ENCODE data around the gene HSPA12B. TPM values are rescaled to one million over a fixed set of nuclear protein-coding genes. Genes with fewer than 3 reads are reported as not detected.

Gene HSPA12B
- polyA plus RNA-seq, 1 of the 3 experiments (the other 2 are of a cell fraction): 0.46 TPM

DNA sequence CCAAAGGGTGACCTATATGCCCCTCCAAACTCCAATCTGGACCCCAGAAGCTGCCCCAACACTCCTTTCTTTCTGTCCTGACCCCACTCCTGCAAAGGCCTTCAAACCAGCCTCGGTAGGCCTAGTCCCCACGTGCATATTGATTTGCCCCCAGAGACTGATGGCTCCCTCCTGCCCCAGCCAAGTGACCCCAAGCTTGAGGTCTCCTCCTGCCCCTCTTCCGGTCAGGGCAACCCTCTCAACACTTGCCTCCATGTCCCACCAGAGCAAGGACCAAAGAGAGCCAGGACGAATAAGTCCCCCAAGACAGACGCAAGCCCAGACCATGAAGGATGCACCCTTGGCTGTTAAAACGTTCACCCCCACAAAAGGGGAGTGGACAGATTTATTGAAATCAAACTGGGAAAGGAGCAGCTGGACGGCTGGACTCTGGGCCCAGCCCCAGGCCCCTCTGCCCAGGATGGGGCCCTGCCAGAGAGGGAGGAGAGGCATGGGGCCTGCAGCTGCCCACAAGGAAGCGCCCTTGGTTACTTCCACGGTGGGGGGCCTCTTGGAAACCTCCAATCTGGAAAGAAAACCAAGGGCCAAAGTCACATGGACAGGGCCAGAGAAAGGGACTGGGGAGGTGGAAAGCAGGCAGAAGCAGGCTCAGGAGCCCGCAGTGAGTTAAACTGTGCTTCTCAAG lies 51.2 kb downstream of the HSPA12B start:
- WGBS (ENCODE audit: low lambda C conversion rate): 86% methylated on average over 10 of the region's 10 CpGs
- no peaks in the 10 kb centered on the region for H3K9me3 ChIP-seq
- H3K79me2 ChIP-seq (ENCODE audit: insufficient read depth): peaks cover 40% of the 10 kb centered on the region
- no peak overlapping the region for H2AFZ ChIP-seq (ENCODE audit: low read depth)
- no peak for DNase-seq
- no peak overlapping the region for H3K4me3 ChIP-seq (ENCODE audit: low read depth in 2 of 2, low read length in 1 of 2)
- TF ChIP-seq EZH2phosphoT487 (IDR thresholded peaks at IDR 0.05; ENCODE audit: borderline replicate concordance, low read depth) (no peak), JUND (IDR thresholded peaks at IDR 0.05) (no peak), GABPA (IDR thresholded peaks at IDR 0.05; ENCODE audit: low read depth) (no peak), TEAD4 (IDR thresholded peaks at IDR 0.05; ENCODE audit: borderline replicate concordance, insufficient read depth) (no peak), CHD2 (IDR thresholded peaks at IDR 0.05; ENCODE audit: low read length, partially characterized antibody) (no peak), MEF2A (IDR thresholded peaks at IDR 0.05; ENCODE audit: borderline replicate concordance, low read depth) (no peak), MXI1 (IDR thresholded peaks at IDR 0.05; ENCODE audit: low read depth, low read length) (no peak), SIN3A (IDR thresholded peaks at IDR 0.05; ENCODE audit: borderline replicate concordance, low read depth, low read length) (no peak), EP300 (IDR thresholded peaks at IDR 0.05; ENCODE audit: borderline replicate concordance in 1 of 2, low read depth in 1 of 2, low read length in 1 of 2) (no peak), FOSL2 (IDR thresholded peaks at IDR 0.05; ENCODE audit: borderline replicate concordance, low read depth) (no peak), NFIC (IDR thresholded peaks at IDR 0.05; ENCODE audit: borderline replicate concordance) (no peak), GATA2 (CRISPR knock-in tag; IDR thresholded peaks at IDR 0.05) (no peak), NRF1 (IDR thresholded peaks at IDR 0.05; ENCODE audit: low read depth, low read length) (no peak), ZBTB33 (IDR thresholded peaks at IDR 0.05; ENCODE audit: borderline replicate concordance, low read depth) (no peak), IRF3 (IDR thresholded peaks at IDR 0.05; ENCODE audit: low read depth, low read length) (no peak), ELF1 (IDR thresholded peaks at IDR 0.05) (no peak)
- TF ChIP-seq, protein P1, sequence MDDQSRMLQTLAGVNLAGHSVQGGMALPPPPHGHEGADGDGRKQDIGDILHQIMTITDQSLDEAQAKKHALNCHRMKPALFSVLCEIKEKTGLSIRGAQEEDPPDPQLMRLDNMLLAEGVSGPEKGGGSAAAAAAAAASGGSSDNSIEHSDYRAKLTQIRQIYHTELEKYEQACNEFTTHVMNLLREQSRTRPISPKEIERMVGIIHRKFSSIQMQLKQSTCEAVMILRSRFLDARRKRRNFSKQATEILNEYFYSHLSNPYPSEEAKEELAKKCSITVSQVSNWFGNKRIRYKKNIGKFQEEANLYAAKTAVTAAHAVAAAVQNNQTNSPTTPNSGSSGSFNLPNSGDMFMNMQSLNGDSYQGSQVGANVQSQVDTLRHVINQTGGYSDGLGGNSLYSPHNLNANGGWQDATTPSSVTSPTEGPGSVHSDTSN (IDR thresholded peaks at IDR 0.05): no peak
- TF ChIP-seq, protein P2, sequence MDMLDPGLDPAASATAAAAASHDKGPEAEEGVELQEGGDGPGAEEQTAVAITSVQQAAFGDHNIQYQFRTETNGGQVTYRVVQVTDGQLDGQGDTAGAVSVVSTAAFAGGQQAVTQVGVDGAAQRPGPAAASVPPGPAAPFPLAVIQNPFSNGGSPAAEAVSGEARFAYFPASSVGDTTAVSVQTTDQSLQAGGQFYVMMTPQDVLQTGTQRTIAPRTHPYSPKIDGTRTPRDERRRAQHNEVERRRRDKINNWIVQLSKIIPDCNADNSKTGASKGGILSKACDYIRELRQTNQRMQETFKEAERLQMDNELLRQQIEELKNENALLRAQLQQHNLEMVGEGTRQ (IDR thresholded peaks at IDR 0.05; ENCODE audit: borderline replicate concordance, low read depth, low read length): no peak
- TF ChIP-seq, protein P3, sequence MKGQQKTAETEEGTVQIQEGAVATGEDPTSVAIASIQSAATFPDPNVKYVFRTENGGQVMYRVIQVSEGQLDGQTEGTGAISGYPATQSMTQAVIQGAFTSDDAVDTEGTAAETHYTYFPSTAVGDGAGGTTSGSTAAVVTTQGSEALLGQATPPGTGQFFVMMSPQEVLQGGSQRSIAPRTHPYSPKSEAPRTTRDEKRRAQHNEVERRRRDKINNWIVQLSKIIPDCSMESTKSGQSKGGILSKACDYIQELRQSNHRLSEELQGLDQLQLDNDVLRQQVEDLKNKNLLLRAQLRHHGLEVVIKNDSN (IDR thresholded peaks at IDR 0.05; ENCODE audit: borderline replicate concordance, low read depth): no peak
- peaks cover 7 to 9% of the 10 kb centered on the region in 2 experiments for H3K36me3 ChIP-seq (replicated peaks in 1 of 2; ENCODE audit: control insufficient read depth in 1 of 2, insufficient read depth in 2 of 2, low read length in 1 of 2)
- no peaks in the 10 kb centered on the region for H3K27me3 ChIP-seq (ENCODE audit: insufficient read depth)
- H3K9ac ChIP-seq: no peak overlapping the region
- no peak overlapping the region for H3K27ac ChIP-seq (ENCODE audit: low read depth in 2 of 2, low read length in 1 of 2)
- ChIA-PET POLR2A (no interaction called here), CTCF (interaction anchor here (0.6 to 6.4 kb wide), 5 partner anchors 12 to 72 kb away, joined by 3 to 61 read pairs (median 27); partner anchors contain the start of genes ADISSP and CDC25B)
- H3F3A ChIP-seq (replicated peaks; ENCODE audit: insufficient read depth): peaks cover 15% of the 10 kb centered on the region
- H3K4me2 ChIP-seq: peak overlapping the region; percentile 96; the same call in 1 of the 2 replicates
- H3K9me2 ChIP-seq: no peaks in the 10 kb centered on the region
- H3K4me1 ChIP-seq (ENCODE audit: control insufficient read depth in 1 of 2, insufficient read depth in 2 of 2, low read depth in 1 of 2, low read length in 1 of 2): peaks cover 27 to 33% of the 10 kb centered on the region in 2 experiments; a peak in 3 of 4 replicates
- H4K20me1 ChIP-seq (ENCODE audit: insufficient read depth): peaks cover 45% of the 10 kb centered on the region
